Parathyroid adenoma (tissue), 2 donors: ENCODE data around the gene ACSBG1.

Source experiments
- H2AFZ ChIP-seq: fragments of 300-600 bp; sonication (generic); one replicate; pipeline ENCODE4 v1.7.0; 2017; ENCODE audit warnings: antibody characterized with exemption, mild to moderate bottlenecking
- H3K27ac ChIP-seq: fragments of 300-600 bp; sonication (generic); one replicate; pipeline ENCODE4 v1.7.0; 2017
- H3K27me3 ChIP-seq: fragments of 300-600 bp; sonication (generic); one replicate; pipeline ENCODE4 v1.7.0; 2017; ENCODE audit warnings: low read length; ENCODE audit not compliant: control insufficient read depth, insufficient read depth
- H3K36me3 ChIP-seq: fragments of 300-600 bp; sonication (generic); one replicate; pipeline ENCODE4 v1.7.0; 2017; ENCODE audit warnings: low read length; ENCODE audit not compliant: control insufficient read depth, insufficient read depth
- H3K4me1 ChIP-seq: fragments of 300-600 bp; sonication (generic); one replicate; pipeline ENCODE4 v1.7.0; 2017; ENCODE audit warnings: control low read depth
- H3K4me2 ChIP-seq: fragments of 300-600 bp; sonication (generic); one replicate; pipeline ENCODE4 v1.7.0; 2017; ENCODE audit warnings: low read length
- H3K4me3 ChIP-seq: fragments of 300-600 bp; sonication (generic); one replicate; pipeline ENCODE4 v1.7.0; 2017; ENCODE audit warnings: low read depth, low read length
- H3K79me2 ChIP-seq: fragments of 300-600 bp; sonication (generic); one replicate; pipeline ENCODE4 v1.7.0; 2017; ENCODE audit warnings: control low read depth
- H3K9ac ChIP-seq: fragments of 300-600 bp; sonication (generic); one replicate; pipeline ENCODE4 v1.7.0; 2017; ENCODE audit warnings: mild to moderate bottlenecking
- H3K9me3 ChIP-seq: fragments of 300-600 bp; sonication (generic); one replicate; pipeline ENCODE4 v1.7.0; 2017; ENCODE audit warnings: low read length; ENCODE audit not compliant: control insufficient read depth
- TF ChIP-seq, protein P1 (sequence below): fragments of 300-600 bp; sonication (generic); IDR thresholded peaks from one replicate; pipeline ENCODE4 v1.7.0; 2017; ENCODE audit warnings: antibody characterized with exemption, mild to moderate bottlenecking
- donor health status: primary hyperparathyroidism.

Gene ACSBG1, protein sequence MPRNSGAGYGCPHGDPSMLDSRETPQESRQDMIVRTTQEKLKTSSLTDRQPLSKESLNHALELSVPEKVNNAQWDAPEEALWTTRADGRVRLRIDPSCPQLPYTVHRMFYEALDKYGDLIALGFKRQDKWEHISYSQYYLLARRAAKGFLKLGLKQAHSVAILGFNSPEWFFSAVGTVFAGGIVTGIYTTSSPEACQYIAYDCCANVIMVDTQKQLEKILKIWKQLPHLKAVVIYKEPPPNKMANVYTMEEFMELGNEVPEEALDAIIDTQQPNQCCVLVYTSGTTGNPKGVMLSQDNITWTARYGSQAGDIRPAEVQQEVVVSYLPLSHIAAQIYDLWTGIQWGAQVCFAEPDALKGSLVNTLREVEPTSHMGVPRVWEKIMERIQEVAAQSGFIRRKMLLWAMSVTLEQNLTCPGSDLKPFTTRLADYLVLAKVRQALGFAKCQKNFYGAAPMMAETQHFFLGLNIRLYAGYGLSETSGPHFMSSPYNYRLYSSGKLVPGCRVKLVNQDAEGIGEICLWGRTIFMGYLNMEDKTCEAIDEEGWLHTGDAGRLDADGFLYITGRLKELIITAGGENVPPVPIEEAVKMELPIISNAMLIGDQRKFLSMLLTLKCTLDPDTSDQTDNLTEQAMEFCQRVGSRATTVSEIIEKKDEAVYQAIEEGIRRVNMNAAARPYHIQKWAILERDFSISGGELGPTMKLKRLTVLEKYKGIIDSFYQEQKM

DNA sequence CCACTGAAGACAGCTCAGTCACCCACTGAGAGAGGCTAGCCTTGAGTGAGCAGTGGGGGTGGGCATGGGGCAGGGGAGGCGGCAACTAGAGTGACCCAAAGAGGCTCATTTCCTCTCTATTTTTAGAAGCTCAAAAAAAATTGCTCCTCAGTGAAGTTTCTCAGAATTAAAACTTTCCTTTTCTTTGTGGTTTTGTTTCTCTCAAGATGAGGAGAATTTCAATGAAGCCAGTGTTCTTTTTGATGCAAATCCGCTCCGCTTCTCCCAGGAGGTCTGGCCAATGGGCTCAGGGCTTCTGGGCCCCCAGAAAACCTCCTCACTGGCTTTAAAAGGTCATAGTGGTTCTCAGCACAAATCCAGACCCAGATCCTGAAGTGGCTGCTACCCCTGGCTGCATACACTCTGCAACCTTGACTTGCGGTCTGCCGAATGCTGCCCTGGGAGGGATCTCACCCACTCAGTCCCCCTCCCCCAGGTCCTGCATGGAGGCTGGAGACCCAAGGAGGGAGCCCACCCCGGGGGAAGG, at the start of gene ACSBG1:
Gene ACSBG1 (minus strand): TSS at position 51 of the 526 bp plus-strand sequence. CDS start 64 bp downstream, outside the sequence.
- Histone ChIP-seq H3K4me1 (no peaks in the 10 kb centered on the region), H3K9me3 (no peaks in the 10 kb centered on the region), H3K4me3 (no peak within 1 kb of the TSS), H2AFZ (no peak within 1 kb of the TSS), H3K4me2 (no peak within 1 kb of the TSS), H3K9ac (no peak within 1 kb of the TSS), H3K79me2 (no peaks in the 10 kb centered on the region), H3K36me3 (no peaks in the 10 kb centered on the region), H3K27ac (no peak within 1 kb of the TSS), H3K27me3 (no peaks in the 10 kb centered on the region)
- TF ChIP-seq, protein P1, sequence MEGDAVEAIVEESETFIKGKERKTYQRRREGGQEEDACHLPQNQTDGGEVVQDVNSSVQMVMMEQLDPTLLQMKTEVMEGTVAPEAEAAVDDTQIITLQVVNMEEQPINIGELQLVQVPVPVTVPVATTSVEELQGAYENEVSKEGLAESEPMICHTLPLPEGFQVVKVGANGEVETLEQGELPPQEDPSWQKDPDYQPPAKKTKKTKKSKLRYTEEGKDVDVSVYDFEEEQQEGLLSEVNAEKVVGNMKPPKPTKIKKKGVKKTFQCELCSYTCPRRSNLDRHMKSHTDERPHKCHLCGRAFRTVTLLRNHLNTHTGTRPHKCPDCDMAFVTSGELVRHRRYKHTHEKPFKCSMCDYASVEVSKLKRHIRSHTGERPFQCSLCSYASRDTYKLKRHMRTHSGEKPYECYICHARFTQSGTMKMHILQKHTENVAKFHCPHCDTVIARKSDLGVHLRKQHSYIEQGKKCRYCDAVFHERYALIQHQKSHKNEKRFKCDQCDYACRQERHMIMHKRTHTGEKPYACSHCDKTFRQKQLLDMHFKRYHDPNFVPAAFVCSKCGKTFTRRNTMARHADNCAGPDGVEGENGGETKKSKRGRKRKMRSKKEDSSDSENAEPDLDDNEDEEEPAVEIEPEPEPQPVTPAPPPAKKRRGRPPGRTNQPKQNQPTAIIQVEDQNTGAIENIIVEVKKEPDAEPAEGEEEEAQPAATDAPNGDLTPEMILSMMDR, result no peak

DNA sequence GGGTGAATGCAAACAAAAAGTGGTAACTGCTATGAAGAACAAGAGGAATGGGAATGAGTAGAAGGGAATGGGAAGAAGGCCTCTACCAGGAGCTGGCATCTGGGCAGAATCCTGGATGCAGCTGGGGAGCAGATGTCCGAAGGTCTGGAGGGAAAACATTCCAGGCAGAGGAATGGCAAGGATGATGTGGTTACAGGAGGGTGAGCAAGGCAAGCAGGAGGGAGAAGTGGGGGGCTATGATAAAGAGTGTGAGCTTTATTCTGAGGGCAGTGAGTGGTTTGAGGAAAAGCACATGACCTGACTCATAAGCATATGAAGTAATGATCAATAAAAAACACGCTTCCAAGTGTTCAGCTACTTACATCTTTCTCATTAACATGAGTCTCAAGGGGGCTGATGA, 48.0 kb upstream of the ACSBG1 start:
- H3K27ac ChIP-seq, result no peak overlapping the region
- H3K4me1 ChIP-seq, result no peaks in the 10 kb centered on the region
- no peak overlapping the region for H3K4me3 ChIP-seq
- H3K79me2 ChIP-seq, result no peaks in the 10 kb centered on the region
- no peaks in the 10 kb centered on the region for H3K36me3 ChIP-seq
- H3K9me3 ChIP-seq, result no peaks in the 10 kb centered on the region
- H3K4me2 ChIP-seq, result no peak overlapping the region
- TF ChIP-seq, protein P1, result no peak
- no peak overlapping the region for H3K9ac ChIP-seq
- H3K27me3 ChIP-seq, result no peaks in the 10 kb centered on the region
- no peak overlapping the region for H2AFZ ChIP-seq

DNA sequence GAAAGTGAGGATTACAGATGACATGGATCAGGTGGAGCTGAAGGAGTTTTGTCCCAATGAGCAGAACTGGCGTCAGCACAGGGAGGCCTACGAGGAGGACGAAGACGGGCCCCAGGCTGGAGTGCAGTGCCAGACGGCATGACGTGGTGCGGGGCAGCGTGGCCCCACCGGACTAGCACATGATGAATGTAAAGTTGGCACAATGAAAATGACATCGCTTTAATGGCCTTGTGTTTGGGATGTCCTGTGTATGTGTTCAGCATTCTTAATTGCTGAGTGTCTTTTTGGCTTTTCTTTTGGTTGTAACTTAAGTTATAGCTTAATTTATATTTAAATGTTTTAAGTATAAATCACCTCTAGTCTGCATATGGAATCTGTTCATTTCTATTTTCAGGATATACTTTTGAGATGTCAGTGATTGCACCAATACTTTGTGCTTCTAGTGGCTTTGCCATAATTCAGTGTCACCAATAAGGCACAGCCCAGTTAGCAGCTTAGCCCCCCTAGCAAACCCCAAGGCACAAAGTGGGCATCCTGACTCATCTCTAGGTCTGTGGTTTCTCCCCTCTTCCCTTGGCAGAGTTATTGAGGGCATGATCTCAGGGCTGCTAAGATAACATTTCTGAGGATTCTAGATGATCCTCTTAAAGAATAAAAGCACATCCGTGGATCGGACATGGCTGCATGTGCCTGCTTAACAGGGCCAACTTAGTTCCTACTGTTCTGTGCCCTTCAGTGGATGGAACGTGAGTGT, 46.1 kb upstream of the ACSBG1 start:
- no peaks in the 10 kb centered on the region for H3K9me3 ChIP-seq
- TF ChIP-seq, protein P1, result no peak
- H3K27me3 ChIP-seq, result no peaks in the 10 kb centered on the region
- H3K27ac ChIP-seq, result no peak overlapping the region
- H3K4me1 ChIP-seq, result no peaks in the 10 kb centered on the region
- H3K4me3 ChIP-seq, result no peak overlapping the region
- no peaks in the 10 kb centered on the region for H3K79me2 ChIP-seq
- no peaks in the 10 kb centered on the region for H3K36me3 ChIP-seq
- no peak overlapping the region for H3K9ac ChIP-seq
- no peak overlapping the region for H2AFZ ChIP-seq
- no peak overlapping the region for H3K4me2 ChIP-seq

DNA sequence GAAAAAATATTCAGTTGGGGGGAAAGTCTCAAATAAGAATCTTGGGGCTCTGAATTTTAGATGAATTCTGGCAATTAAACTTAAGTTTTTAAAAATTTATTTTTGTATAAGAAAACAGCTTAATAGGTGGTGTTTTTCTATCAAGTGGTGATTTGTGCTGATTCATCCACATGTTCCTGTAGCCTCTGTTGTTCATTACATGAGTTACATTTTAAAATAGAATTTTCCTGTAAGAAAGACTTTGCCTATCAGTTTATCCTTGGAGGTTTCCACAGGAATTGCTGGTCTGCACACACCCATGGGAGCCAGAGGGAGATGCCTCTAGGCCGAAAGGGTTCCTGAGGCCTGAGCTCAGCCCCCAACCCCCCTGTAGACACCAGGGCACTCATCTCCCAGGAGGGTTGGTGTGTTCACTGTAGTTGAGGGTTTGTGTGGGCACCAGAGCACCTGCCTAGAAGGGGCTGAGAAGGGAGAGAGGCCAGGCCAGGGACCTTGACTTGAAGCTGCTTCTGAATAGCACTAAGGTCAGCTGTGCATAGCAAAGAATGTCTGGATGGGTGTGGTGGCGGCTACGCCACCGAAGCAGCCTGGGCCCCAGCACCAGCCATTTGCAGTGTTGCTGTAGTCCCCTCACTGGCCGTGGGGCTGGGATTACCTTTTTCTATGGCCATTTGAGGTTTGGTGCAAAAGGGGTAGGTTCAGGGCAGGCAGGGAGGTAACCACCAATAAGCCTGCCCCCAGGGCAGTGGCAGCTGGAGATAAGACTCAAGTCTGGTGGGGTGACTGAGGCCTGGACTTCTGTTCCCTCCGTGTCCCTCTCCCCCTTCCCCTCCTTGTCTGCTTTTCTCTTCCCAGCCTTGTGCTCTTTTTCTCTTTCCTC, 41.9 kb upstream of the ACSBG1 start:
- Histone ChIP-seq H3K9me3 (no peaks in the 10 kb centered on the region), H3K79me2 (no peaks in the 10 kb centered on the region), H3K4me3 (no peak overlapping the region), H3K27ac (no peak overlapping the region), H3K27me3 (no peaks in the 10 kb centered on the region), H3K9ac (no peak overlapping the region), H3K4me1 (no peaks in the 10 kb centered on the region), H3K36me3 (no peaks in the 10 kb centered on the region), H2AFZ (no peak overlapping the region), H3K4me2 (no peak overlapping the region)
- TF ChIP-seq, protein P1, result no peak
